Body of pancreas (tissue), 4 donors: ENCODE results near the gene FAM156A. TPM values are rescaled to one million over a fixed set of nuclear protein-coding genes. Genes with fewer than 3 reads are reported as not detected.
"Not testable (repeated sequence)": the region's sequence is repeated elsewhere in the genome, so short reads cannot be mapped to it uniquely, and the experiment has no call there.

Source experiments
- ATAC-seq: fragments of 150-250 bp; one replicate; pipeline ENCODE4 v1.9.1; 2016
- DNase-seq, 4 donors: peaks; one replicate each; pipeline ENCODE4 v3.0.0-alpha.2; 2019
- H3K27ac ChIP-seq, 4 donors: fragments of 200-600 bp; sonication (generic); 1 replicate in 3 of 4; 2 replicates in 1 of 4; pipeline versions ENCODE4 v1.5.1 to v1.6.1; 2016 to 2019; ENCODE audit warnings: mild to moderate bottlenecking in 1 of 4, mixed read lengths in 1 of 4, moderate library complexity in 1 of 4
- H3K27me3 ChIP-seq, 2 donors: fragments of 200-600 bp; sonication (generic); one replicate each; pipeline ENCODE4 v1.6.0; 2016; ENCODE audit warnings: mild to moderate bottlenecking in 1 of 2
- H3K36me3 ChIP-seq, 2 donors: fragments of 200-600 bp; sonication (generic); replicated peaks in 1 of 2; 2 replicates each; pipeline ENCODE4 v1.5.1; 2016; ENCODE audit warnings: low read depth in 2 of 2; ENCODE audit not compliant: insufficient read depth in 1 of 2
- H3K4me1 ChIP-seq: fragments of 200-600 bp; sonication (generic); one replicate; pipeline ENCODE4 v1.6.0; 2016
- H3K4me3 ChIP-seq, 2 donors: fragments of 200-600 bp; sonication (generic); 1 replicate in 1 of 2; 2 replicates in 1 of 2; pipeline ENCODE4 v1.5.1; 2016 to 2019
- H3K9me3 ChIP-seq, 3 donors: fragments of 200-600 bp; sonication (generic); 1 replicate in 2 of 3; 2 replicates in 1 of 3; pipeline ENCODE4 v1.5.1; 2016
- POLR2A ChIP-seq, 3 donors: fragments of 450-650 bp; IDR thresholded peaks; one replicate each; pipeline ENCODE4 v1.6.1; 2016; ENCODE audit warnings: antibody characterized with exemption in 3 of 3, mild to moderate bottlenecking in 2 of 3
- whole genome bisulfite sequencing, 2 donors: methylation state at CpG; one replicate each; pipeline ENCODE4 v1.1.5; 2017; 5-methylcytosine and 5-hydroxymethylcytosine counted together
- intact Hi-C: fragments of 100-400 bp; cut with DNase I; formaldehyde crosslinking; loops from one replicate; pipeline ENCODE4 v1.15.1; 2023
- total RNA-seq, 2 donors: library from RNA; depleted of rRNA; stranded (reverse); fragments of >200 nt; gene quantifications; one replicate each; pipeline ENCODE4 v1.1.0, GENCODE V29; 2016
- TF ChIP-seq, protein P1 (sequence below), 7 experiments: fragments of 450-650 bp in 4 of 7; fragments of 200-600 bp in 3 of 7; sonication (generic) in 3 of 7; IDR thresholded peaks; one replicate each; pipeline ENCODE4 v1.5.1; 2016 to 2019; ENCODE audit warnings: antibody characterized with exemption in 7 of 7

The FAM156A gene
- total RNA-seq, 2 donors from 2014 or later: 20.1 to 24.6 TPM

DNA sequence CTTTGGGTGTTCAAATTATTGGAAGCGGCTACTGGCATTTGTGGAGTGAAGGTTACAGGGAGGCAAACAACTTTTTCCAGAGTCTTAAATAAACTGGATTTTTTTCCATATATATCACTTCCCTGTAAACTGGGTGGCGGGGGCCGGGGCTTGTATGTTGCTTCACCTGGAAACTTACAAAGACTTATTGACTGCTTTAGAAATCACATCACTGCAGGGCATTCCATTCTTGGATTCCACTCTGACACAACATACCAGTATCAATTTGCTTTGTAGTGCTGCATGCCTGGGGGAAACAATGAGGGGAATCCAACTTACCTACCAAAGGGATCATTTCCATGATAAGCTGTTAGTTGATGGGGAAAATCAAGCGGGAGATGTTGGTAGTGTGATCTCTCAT is 21.7 kb upstream of the FAM156A start:
- DNase-seq: no peak
- Histone ChIP-seq H3K4me1 (peaks cover 15% of the 10 kb centered on the region), H3K36me3 (no peaks in the 10 kb centered on the region), H3K27ac (peak overlapping the region in 1 of 4 donors; percentile 47), H3K27me3 (no peaks in the 10 kb centered on the region), H3K9me3 (no peaks in the 10 kb centered on the region), H3K4me3 (no peak overlapping the region)
- TF ChIP-seq, protein P1, sequence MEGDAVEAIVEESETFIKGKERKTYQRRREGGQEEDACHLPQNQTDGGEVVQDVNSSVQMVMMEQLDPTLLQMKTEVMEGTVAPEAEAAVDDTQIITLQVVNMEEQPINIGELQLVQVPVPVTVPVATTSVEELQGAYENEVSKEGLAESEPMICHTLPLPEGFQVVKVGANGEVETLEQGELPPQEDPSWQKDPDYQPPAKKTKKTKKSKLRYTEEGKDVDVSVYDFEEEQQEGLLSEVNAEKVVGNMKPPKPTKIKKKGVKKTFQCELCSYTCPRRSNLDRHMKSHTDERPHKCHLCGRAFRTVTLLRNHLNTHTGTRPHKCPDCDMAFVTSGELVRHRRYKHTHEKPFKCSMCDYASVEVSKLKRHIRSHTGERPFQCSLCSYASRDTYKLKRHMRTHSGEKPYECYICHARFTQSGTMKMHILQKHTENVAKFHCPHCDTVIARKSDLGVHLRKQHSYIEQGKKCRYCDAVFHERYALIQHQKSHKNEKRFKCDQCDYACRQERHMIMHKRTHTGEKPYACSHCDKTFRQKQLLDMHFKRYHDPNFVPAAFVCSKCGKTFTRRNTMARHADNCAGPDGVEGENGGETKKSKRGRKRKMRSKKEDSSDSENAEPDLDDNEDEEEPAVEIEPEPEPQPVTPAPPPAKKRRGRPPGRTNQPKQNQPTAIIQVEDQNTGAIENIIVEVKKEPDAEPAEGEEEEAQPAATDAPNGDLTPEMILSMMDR (IDR thresholded peaks at IDR 0.05): no peak
- TF ChIP-seq POLR2A (IDR thresholded peaks at IDR 0.05): no peak
- intact Hi-C loops: no loop called here
- ATAC-seq: no peak
- WGBS, 2 donors: 76 to 80% methylated on average over 4 of the region's 4 CpGs

DNA sequence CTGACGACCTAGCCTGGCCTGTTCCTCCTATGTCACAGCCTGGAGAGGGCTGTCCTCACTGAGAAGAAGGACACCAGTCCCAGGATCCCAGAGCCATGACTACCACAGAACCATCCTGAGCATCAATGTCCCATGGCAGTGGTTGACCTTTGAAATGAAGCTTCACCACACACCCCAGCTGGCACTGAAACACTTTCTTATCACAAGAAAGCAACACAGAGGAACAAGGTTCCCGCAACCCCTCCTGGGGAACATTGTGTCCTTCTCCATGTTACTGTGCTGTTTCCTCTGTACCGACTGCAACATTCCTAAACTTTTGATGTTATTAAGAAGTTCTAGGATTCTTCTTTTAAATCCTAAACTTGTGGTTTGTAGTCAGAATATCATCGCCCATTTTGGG is 21.2 kb upstream of the FAM156A start:
- ATAC-seq (peak; percentile 60), DNase-seq (peak in 3 of 4 donors; percentile 17 to 53 (median 24))
- TF ChIP-seq, protein P1 (IDR thresholded peaks at IDR 0.05): no peak
- TF ChIP-seq POLR2A (IDR thresholded peaks at IDR 0.05): no peak
- intact Hi-C loops: no loop called here
- Histone ChIP-seq H3K27ac (peak overlapping the region in 1 of 4 donors; percentile 47), H3K4me3 (no peak overlapping the region), H3K36me3 (no peaks in the 10 kb centered on the region), H3K9me3 (no peaks in the 10 kb centered on the region), H3K27me3 (no peaks in the 10 kb centered on the region), H3K4me1 (peaks cover 15% of the 10 kb centered on the region)
- WGBS, 2 donors: 36 to 63% methylated on average over 2 to 4 of the region's 4 CpGs

DNA sequence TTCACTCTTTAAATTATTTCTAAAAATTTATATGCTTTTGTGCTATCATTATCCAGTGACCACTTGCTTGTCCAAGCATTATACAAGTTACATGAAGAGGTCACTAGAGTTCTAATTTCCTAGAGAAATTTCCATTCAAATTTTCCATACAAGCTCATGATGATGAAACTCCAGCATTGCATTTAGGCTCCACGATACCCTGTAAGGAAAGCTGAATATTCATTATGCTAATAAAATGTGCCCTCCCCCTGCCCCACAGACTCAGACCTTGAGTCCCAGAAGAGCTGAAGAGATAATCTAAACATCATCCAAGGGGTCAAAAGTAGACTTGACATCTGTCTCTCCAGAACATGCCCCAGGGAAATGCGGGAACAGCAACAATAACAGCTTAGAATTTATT is 19.6 kb upstream of the FAM156A start:
- ATAC-seq (no peak), DNase-seq (no peak)
- no peaks in the 10 kb centered on the region for H3K9me3 ChIP-seq
- no peak overlapping the region for H3K4me3 ChIP-seq
- intact Hi-C loops: no loop called here
- H3K4me1 ChIP-seq: peaks cover 15% of the 10 kb centered on the region
- no peaks in the 10 kb centered on the region for H3K27me3 ChIP-seq
- TF ChIP-seq POLR2A (IDR thresholded peaks at IDR 0.05): no peak
- TF ChIP-seq, protein P1 (IDR thresholded peaks at IDR 0.05): no peak
- H3K27ac ChIP-seq: no peak overlapping the region
- H3K36me3 ChIP-seq: no peaks in the 10 kb centered on the region
- WGBS, 2 donors: 73 to 100% methylated on average over 2 of the region's 2 CpGs

DNA sequence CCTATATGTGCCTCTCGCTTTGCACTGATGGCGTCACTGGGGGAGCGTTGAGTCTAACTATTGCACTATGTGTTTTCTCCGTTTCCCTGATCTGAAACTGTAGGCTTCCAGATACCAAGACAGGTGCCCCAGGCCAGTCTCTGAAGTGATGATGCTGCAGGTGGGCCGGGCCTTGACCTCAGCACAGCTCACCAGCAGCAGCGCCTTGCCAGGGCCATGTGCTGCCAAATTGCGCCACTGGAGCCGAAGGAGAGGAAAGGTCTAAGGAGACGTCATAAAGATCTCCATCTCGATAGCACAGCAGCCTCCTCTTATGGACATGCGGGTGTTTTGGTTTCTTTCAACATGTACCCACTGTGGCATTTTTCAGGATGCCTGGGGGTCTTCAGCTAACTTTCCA is 17.3 kb upstream of the FAM156A start:
- DNase-seq, H3K4me3 ChIP-seq, intact Hi-C loops, H3K36me3 ChIP-seq, H3K9me3 ChIP-seq, H3K27me3 ChIP-seq, ATAC-seq, H3K27ac ChIP-seq: not testable (repeated sequence)
- WGBS, 2 donors: 96 to 97% methylated on average over 7 to 8 of the region's 11 CpGs
- peaks cover 15% of the 10 kb centered on the region for H3K4me1 ChIP-seq

DNA sequence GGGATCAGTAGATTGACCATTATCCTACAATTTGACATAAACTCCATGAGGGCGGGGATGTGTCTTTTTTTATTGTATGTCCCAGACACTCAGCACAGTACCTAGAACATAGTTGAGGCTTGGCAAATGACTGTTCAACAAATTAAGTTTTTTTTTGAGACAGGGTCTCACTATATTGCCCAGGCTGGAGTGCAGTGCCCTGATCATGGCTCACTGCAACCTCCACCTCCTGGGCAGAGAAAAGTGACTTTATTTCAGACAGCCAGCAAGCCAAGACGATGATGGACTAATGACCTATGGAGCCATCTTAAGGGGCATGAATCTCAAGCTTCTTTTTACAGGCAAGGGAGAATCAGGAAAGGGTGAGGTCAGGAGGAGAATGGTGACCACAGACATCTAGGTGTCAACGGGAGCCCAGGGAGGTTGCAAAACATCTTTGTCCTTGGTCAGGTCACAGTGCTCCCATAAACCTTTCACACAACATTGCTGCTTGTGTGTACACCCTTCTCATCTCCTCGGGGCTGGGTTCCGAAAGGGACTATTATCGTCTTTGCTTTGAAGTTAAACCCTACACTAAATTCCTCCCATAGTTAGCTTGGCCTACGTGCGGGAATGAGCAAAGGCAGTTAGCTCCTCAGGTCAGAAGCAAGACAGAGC is 16.1 kb upstream of the FAM156A start:
- H3K9me3 ChIP-seq, H3K4me1 ChIP-seq, H3K27me3 ChIP-seq, ATAC-seq, H3K27ac ChIP-seq, H3K36me3 ChIP-seq, DNase-seq, intact Hi-C loops, H3K4me3 ChIP-seq: not testable (repeated sequence)
- WGBS, 2 donors: 71 to 79% methylated on average over 6 of the region's 8 CpGs

DNA sequence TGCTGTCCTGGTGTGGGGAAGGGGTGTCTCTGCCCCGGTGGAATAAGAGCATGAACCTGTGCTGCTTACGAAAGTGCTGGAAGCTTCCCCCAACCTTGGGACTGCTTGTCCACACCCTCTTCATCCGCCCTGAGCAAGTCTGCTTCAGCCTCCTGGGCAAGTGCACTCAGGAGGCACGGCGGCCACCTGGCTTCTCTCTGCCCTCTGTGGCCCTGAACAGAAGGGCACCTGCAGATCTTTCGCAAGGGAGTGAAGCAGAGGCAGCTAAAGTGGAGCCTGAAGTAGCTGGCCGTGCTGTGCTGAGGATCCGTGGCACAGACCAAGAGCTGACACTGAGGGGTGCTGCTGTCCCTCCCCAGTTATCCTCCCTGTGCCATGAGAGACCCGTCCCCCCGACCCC is 9.6 kb upstream of the FAM156A start:
- H3K4me3 ChIP-seq, H3K4me1 ChIP-seq, DNase-seq, H3K27ac ChIP-seq, intact Hi-C loops, H3K36me3 ChIP-seq, H3K9me3 ChIP-seq, ATAC-seq, H3K27me3 ChIP-seq: not testable (repeated sequence)
- WGBS, 2 donors: no CpG with 5 or more reads among the region's 10 CpGs

DNA sequence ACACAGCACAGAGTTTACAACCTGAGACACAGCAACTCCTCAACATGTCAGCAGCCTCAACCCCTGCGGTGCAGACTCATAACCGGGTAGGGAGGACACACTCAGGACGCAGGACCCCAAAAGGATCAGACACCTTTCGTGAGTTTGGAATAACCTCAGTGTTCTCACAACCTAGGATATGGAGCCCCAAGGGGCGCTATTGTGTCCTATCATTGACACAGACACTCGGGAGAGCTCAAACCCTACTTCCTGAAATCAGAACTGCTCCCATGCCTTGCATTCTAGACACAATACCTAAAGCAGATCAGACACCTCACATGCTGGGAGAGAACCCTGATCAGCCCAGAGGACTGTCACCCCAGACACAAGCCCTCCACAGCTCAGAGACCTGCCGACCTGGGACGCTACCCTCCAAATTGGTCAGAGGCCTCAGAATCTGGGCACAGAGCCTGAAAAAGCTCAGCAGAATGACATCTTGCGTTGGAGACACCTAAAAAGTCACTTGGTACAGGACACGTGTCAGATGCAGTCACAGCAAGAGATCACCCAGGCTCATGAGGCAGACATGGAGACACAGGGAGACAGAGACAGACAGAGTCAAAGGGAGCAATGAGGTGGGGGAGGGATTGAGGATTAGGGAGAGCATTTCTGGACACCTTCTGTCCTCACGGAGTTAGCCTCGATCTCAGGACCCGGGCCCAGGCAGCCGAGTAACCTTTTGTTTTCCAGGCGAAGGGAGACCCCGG is 8.8 kb upstream of the FAM156A start:
- ATAC-seq, H3K27ac ChIP-seq, H3K27me3 ChIP-seq, DNase-seq, H3K9me3 ChIP-seq, H3K36me3 ChIP-seq, H3K4me3 ChIP-seq, H3K4me1 ChIP-seq, intact Hi-C loops: not testable (repeated sequence)
- no CpG with 5 or more reads among the region's 16 CpGs for WGBS, 2 donors

DNA sequence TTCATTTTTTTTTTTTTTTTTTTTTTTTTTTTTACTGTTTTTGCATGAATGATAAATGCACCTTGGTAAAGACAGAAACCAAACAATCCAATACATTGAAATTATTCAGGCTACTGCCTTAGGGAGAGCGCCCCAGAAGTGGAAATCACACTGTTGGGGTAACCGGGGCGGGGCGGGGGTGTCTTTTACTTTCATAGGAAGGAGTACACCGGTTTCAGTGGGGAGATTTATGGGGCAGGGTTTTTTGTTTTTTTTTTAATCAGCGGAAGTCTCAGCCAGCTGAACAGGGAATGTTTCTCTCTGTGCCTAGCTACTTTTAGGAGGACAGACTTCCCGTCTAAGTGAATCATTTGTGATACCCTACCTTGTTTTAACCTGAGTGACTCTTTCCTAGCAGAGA is 643 bp upstream of the FAM156A start:
- DNase-seq, H3K27me3 ChIP-seq, H3K4me1 ChIP-seq, H3K4me3 ChIP-seq, H3K36me3 ChIP-seq, H3K9me3 ChIP-seq, intact Hi-C loops, H3K27ac ChIP-seq, ATAC-seq: not testable (repeated sequence)
- WGBS, 2 donors: no CpG with 5 or more reads among the region's 7 CpGs

DNA sequence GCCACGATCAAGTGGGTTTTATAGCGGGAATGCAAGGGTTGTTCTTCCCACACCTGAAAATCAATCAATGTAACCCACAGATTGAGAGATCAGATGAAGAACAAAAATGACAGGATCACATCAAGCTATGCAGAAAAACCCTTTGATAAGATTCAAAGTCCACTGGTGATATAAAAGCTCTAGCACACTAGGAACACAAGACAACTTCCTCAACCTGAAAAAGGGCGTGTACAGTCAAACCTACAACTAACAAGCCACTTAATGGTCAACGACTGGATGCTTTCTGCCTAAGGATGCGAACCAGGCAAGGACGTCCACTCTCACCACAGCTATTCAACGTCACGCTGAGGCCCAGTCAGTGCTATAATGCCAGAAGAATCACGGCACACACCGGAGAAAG is 8.4 kb downstream of the FAM156A start:
- intact Hi-C loops, H3K9me3 ChIP-seq, H3K36me3 ChIP-seq, DNase-seq, H3K4me3 ChIP-seq, ATAC-seq, H3K27ac ChIP-seq, H3K27me3 ChIP-seq, H3K4me1 ChIP-seq: not testable (repeated sequence)
- no CpG with 5 or more reads among the region's 10 CpGs for WGBS, 2 donors
